SK-N-MC (cell line): Measurements from ENCODE around the gene ETNK1.

Source experiments
- EZH2 ChIP-seq: fragments of 200-600 bp; sonication (generic); IDR thresholded peaks from one replicate; pipeline ENCODE4 v1.6.1; 2017; ENCODE audit warnings: antibody characterized with exemption
- FOXP2 ChIP-seq: optimal IDR thresholded peaks from 2 replicates; pipeline ENCODE3; 2011; ENCODE audit warnings: mild to moderate bottlenecking, moderate library complexity; ENCODE audit not compliant: insufficient read depth; ENCODE audit errors: extremely low read length, control extremely low read depth
- POLR2AphosphoS5 ChIP-seq: IDR thresholded peaks from 2 replicates; pipeline ENCODE4 v1.6.1; 2012; ENCODE audit warnings: mild to moderate bottlenecking, low read depth, low read length, borderline replicate concordance

GRCh38 chr12:22588817-22589216 is 36.2 kb upstream of the ETNK1 start:
- TF ChIP-seq FOXP2 (no peak), POLR2AphosphoS5 (no peak), EZH2 (no peak)
